ENCODE data around the gene SLIT3.
"Not testable (repeated sequence)": the region's sequence is repeated elsewhere in the genome, so short reads cannot be mapped to it uniquely, and the experiment has no call there.

DNA sequence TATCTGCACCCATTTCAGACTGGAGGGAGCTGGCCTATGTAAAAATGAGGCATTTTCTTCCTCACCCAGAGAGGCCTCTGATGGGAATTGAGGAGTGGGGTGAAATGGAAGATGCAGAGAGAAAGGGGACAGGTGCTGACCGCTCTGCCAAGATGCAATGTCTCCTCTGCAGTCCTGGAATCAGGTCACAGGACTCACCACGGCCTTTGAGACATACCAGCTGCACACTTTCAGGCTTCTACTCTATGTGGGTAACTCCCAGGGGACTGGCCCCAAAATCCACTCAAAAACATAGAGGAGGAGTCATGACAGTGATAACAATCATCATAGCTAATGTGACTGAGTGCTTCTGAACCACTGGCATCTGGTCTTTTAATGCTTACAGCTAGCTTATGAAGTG, 558.6 kb downstream of the SLIT3 start:
- TF ChIP-seq, protein P1, sequence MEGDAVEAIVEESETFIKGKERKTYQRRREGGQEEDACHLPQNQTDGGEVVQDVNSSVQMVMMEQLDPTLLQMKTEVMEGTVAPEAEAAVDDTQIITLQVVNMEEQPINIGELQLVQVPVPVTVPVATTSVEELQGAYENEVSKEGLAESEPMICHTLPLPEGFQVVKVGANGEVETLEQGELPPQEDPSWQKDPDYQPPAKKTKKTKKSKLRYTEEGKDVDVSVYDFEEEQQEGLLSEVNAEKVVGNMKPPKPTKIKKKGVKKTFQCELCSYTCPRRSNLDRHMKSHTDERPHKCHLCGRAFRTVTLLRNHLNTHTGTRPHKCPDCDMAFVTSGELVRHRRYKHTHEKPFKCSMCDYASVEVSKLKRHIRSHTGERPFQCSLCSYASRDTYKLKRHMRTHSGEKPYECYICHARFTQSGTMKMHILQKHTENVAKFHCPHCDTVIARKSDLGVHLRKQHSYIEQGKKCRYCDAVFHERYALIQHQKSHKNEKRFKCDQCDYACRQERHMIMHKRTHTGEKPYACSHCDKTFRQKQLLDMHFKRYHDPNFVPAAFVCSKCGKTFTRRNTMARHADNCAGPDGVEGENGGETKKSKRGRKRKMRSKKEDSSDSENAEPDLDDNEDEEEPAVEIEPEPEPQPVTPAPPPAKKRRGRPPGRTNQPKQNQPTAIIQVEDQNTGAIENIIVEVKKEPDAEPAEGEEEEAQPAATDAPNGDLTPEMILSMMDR (conservative IDR thresholded peaks at IDR 0.05; ENCODE audit: low read length) = not testable (repeated sequence)
- not testable (repeated sequence) for TF ChIP-seq EZH2phosphoT487 (IDR thresholded peaks at IDR 0.05; ENCODE audit: borderline replicate concordance)

All from Loucy (cell line).